ENCODE data around the gene FAM171A2. TPM values are rescaled to one million over a fixed set of nuclear protein-coding genes. Genes with fewer than 3 reads are reported as not detected.

The FAM171A2 gene
- total RNA-seq, 1 experiment from 2014 or later: 0.30 TPM

- peaks cover 14% of the 10 kb centered on the region for H3K36me3 Mint-ChIP-seq (ENCODE audit: insufficient read depth, unreplicated experiment)
- intact Hi-C loops (cut with micrococcal nuclease): no loop called here
- peak overlapping the region; percentile 94 for H3K27ac Mint-ChIP-seq (ENCODE audit: low read depth, unreplicated experiment)
Observed at GRCh38 chr17:44346064-44346844, 17.4 kb downstream of the FAM171A2 start.

GRCh38 chr17:44345454-44346026 is 18.1 kb downstream of the FAM171A2 start:
- Mint-ChIP-seq H3K27ac (ENCODE audit: low read depth, unreplicated experiment) (peak overlapping the region; percentile 94), H3K9me3 (ENCODE audit: unreplicated experiment) (no peaks in the 10 kb centered on the region), H3K36me3 (ENCODE audit: insufficient read depth, unreplicated experiment) (peaks cover 10% of the 10 kb centered on the region), H3K4me3 (ENCODE audit: unreplicated experiment) (peak overlapping the region; percentile 82), H3K4me1 (ENCODE audit: insufficient read depth, unreplicated experiment) (peaks cover 12% of the 10 kb centered on the region), H3K27me3 (ENCODE audit: insufficient read depth, unreplicated experiment) (no peaks in the 10 kb centered on the region)
- ChIA-PET POLR2A (interaction anchor here (0.6 to 3.2 kb wide), 17 partner anchors 10 to 1312 kb away, joined by 3 to 40 read pairs (median 4); partner anchors contain the start of genes FAM171A2, HDAC5, SLC25A39 and TMUB2), CTCF (interaction anchor here (0.7 to 3.2 kb wide), 5 partner anchors 13 to 177 kb away, joined by 4 to 20 read pairs (median 4); partner anchors contain the start of gene SLC25A39)
- DNase-seq (ENCODE audit: unreplicated experiment): peak; percentile 76
- TSS peak; percentile 63 for BruUV-seq (replicated peaks)
- TF ChIP-seq CTCF (IDR thresholded peaks at IDR 0.05; ENCODE audit: unreplicated experiment): peak; percentile 36
- intact Hi-C loops (cut with micrococcal nuclease): loop anchor here (1.0 to 2.0 kb wide), 2 partner anchors 19 to 147 kb away; no protein-coding TSS in a partner anchor

More at GRCh38 chr17:44346064-44346844, 17.4 kb downstream of the FAM171A2 start:
- TF ChIP-seq CTCF (IDR thresholded peaks at IDR 0.05; ENCODE audit: unreplicated experiment): no peak
- DNase-seq (ENCODE audit: unreplicated experiment): no peak
- BruUV-seq (replicated peaks): no TSS peak
- H3K4me1 Mint-ChIP-seq (ENCODE audit: insufficient read depth, unreplicated experiment): peaks cover 12% of the 10 kb centered on the region
- ChIA-PET CTCF (interaction anchor here (0.7 to 3.2 kb wide), 6 partner anchors 12 to 176 kb away, joined by 3 to 20 read pairs (median 4); partner anchors contain the start of gene SLC25A39), POLR2A (interaction anchor here (0.6 to 3.2 kb wide), 10 partner anchors 10 to 1311 kb away, joined by 3 to 40 read pairs (median 6); partner anchors contain the start of genes SLC25A39, TMUB2 and UBTF)
- H3K27me3 Mint-ChIP-seq (ENCODE audit: insufficient read depth, unreplicated experiment): no peaks in the 10 kb centered on the region
- no peaks in the 10 kb centered on the region for H3K9me3 Mint-ChIP-seq (ENCODE audit: unreplicated experiment)
- H3K4me3 Mint-ChIP-seq (ENCODE audit: unreplicated experiment): peak overlapping the region; percentile 82

GRCh38 chr17:44344939-44345453 is 18.7 kb downstream of the FAM171A2 start, which contains the start of gene GRN:
TSS of gene GRN (plus strand) at chr17:44345302. CDS start at chr17:44349165, 3,863 bp downstream.
- Mint-ChIP-seq H3K27ac (ENCODE audit: low read depth, unreplicated experiment) (peak within 1 kb of the TSS; percentile 94), H3K36me3 (ENCODE audit: insufficient read depth, unreplicated experiment) (peaks cover 5% of the 10 kb centered on the region), H3K4me1 (ENCODE audit: insufficient read depth, unreplicated experiment) (peaks cover 12% of the 10 kb centered on the region), H3K4me3 (ENCODE audit: unreplicated experiment) (peak within 1 kb of the TSS; percentile 82), H3K27me3 (ENCODE audit: insufficient read depth, unreplicated experiment) (no peaks in the 10 kb centered on the region), H3K9me3 (ENCODE audit: unreplicated experiment) (no peaks in the 10 kb centered on the region)
- ChIA-PET CTCF (interaction anchor here (0.6 to 3.2 kb wide), 5 partner anchors 13 to 178 kb away, joined by 3 to 20 read pairs (median 4); partner anchors contain the start of gene SLC25A39), POLR2A (interaction anchor here (0.7 to 3.2 kb wide), 16 partner anchors 9 to 279 kb away, joined by 3 to 40 read pairs (median 4); partner anchors contain the start of genes FAM171A2, HDAC5, RUNDC3A and SLC25A39)
- intact Hi-C loops (cut with micrococcal nuclease): loop anchor here (1.0 to 2.0 kb wide), 2 partner anchors 18 to 147 kb away; no protein-coding TSS in a partner anchor
- BruUV-seq (replicated peaks): no TSS peak
- TF ChIP-seq CTCF (IDR thresholded peaks at IDR 0.05; ENCODE audit: unreplicated experiment): no peak
- DNase-seq (ENCODE audit: unreplicated experiment): peak; percentile 99

Measured in MCF 10A (cell line).